ENCODE results near the gene PTPRT. TPM values are rescaled to one million over a fixed set of nuclear protein-coding genes. Genes with fewer than 3 reads are reported as not detected.
"Not testable (repeated sequence)": the region's sequence is repeated elsewhere in the genome, so short reads cannot be mapped to it uniquely, and the experiment has no call there.

Gene PTPRT
- total RNA-seq, 1 experiment from 2014 or later = 0.20 TPM

DNA sequence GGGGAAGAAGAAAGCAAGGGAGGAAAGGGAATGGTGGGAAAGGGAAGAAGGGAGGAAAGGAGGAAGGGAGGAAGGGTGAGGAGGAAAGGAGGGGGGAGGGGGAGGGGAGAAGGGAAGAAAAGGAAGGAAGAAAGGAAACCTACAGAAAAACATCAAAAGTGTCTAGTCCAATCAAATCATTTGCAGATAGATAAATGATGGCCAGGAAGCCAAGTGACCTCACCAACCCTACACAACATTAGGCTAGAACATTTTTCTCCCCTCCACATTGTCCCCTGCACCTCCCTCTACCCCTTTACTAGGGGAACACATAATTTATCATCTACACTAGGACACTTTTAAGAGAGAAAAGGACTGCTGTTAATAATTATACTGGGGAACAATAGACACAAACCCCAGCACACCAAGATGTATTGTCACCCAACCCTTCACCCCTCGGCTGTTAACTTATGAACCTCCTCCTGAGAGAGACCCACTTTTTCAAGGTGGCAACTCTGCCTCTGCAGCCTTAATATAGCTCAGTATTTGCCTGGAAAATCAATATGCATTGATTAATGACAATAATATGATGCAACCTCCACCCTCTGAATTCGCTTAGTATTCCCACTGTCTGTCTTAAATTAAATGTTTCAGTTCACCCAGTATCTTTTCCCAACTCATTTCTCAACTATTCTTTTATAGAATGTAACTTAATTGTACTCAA lies 231.2 kb downstream of the PTPRT start:
- in situ Hi-C loops (cut with HindIII; ENCODE audit: low pct_unique_long_range_greater_than_20kb, low sequenced_read_pairs) = no loop called here
- no peak for DNase-seq (ENCODE audit: low read depth)

- in situ Hi-C loops (cut with HindIII; ENCODE audit: low pct_unique_long_range_greater_than_20kb, low sequenced_read_pairs) = no loop called here
- no peak for DNase-seq (ENCODE audit: low read depth)
Observed at GRCh38 chr20:42957704-42958095, 232.0 kb downstream of the PTPRT start.

DNA sequence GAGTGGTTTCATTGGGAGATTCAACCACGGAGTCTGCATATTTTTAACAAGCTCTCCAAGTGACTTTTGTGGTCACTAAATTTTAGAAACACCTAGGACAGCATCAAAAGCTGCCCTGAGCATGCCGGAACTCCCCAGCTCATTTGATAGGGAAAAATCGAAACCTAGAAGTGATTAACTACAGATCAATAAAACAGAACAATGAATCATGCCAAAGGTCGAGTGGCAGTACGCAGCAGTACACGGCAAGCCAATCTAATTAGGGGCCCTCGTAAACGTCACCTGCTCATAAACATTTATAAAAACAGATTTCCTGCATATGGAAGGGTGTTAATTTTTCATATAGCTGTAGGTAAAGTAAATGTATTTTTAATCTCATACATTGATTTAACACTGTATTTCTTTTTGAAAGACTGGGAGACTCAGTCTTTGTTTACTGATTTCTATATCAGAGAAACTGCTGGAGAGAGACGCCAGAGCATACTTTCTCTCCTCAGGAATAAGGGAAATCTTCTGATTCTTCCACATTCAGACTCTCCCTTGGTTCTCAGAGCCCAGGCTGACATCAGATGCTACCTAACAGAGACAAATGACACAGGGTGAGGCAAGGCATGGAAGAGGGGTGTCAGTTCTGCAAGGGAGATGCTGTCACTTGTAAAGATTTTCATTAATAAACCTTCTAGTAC lies 232.5 kb downstream of the PTPRT start:
- DNase-seq (ENCODE audit: low read depth) = no peak
- in situ Hi-C loops (cut with HindIII; ENCODE audit: low pct_unique_long_range_greater_than_20kb, low sequenced_read_pairs) = no loop called here

GRCh38 chr20:42955713-42956112 lies 234.0 kb downstream of the PTPRT start:
- in situ Hi-C loops (cut with HindIII; ENCODE audit: low pct_unique_long_range_greater_than_20kb, low sequenced_read_pairs) = no loop called here
- DNase-seq (ENCODE audit: low read depth) = no peak

- in situ Hi-C loops (cut with HindIII; ENCODE audit: low pct_unique_long_range_greater_than_20kb, low sequenced_read_pairs) = no loop called here
- DNase-seq (ENCODE audit: low read depth) = no peak
Observed at GRCh38 chr20:42954951-42955350, 234.8 kb downstream of the PTPRT start.

DNA sequence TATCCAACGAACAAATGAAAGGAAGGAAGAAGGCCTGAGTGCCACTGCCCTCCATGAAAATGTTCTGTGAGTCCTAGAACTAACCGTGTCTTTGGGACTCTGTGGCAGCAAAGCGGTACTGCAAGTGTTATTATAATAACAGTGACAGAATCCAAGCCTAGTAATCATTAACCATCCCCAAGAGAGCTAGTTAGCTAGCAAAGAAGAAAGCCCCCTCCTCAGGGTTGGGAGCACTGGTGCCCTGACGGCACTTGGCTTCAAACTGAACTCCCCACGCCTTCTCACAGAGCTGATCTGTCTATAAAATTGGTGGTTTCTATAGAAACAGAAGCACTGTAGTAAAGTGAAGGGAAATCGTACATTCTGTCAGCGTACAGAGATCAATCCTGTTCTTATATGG lies 239.8 kb downstream of the PTPRT start:
- in situ Hi-C loops (cut with HindIII; ENCODE audit: low pct_unique_long_range_greater_than_20kb, low sequenced_read_pairs) = no loop called here
- DNase-seq (ENCODE audit: low read depth) = no peak

- in situ Hi-C loops (cut with HindIII; ENCODE audit: low pct_unique_long_range_greater_than_20kb, low sequenced_read_pairs) = no loop called here
Observed at GRCh38 chr20:42945234-42945994, 244.3 kb downstream of the PTPRT start.

DNA sequence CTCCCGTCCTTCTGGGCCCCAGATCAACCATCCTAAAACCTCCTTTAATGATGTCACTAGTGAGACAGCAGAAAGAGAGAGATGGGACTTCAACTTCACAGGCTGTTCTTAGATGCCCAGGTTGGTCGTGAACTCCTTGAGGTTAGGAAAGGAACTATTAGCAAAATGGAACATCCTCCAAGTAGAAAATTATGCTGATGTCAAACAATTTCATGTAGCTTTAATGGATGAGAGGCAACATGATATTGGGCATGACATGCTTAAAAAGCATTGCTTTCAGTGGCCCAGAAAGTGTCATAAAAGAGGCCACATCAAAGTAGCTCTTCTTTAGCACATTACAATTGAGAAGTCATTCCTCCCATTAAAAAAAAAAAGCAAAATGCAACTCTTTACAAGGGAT lies 248.1 kb downstream of the PTPRT start:
- in situ Hi-C loops (cut with HindIII; ENCODE audit: low pct_unique_long_range_greater_than_20kb, low sequenced_read_pairs) = no loop called here
- no peak for DNase-seq (ENCODE audit: low read depth)

More at GRCh38 chr20:42945234-42945994, 244.3 kb downstream of the PTPRT start:
- no peak for DNase-seq (ENCODE audit: low read depth)

- no peak for DNase-seq (ENCODE audit: low read depth)
- in situ Hi-C loops (cut with HindIII; ENCODE audit: low pct_unique_long_range_greater_than_20kb, low sequenced_read_pairs) = no loop called here
Observed at GRCh38 chr20:42938441-42939205, 251.1 kb downstream of the PTPRT start.

- in situ Hi-C loops (cut with HindIII; ENCODE audit: low pct_unique_long_range_greater_than_20kb, low sequenced_read_pairs) = no loop called here
- no peak for DNase-seq (ENCODE audit: low read depth)
Observed at GRCh38 chr20:42936482-42936881, 253.2 kb downstream of the PTPRT start.

DNA sequence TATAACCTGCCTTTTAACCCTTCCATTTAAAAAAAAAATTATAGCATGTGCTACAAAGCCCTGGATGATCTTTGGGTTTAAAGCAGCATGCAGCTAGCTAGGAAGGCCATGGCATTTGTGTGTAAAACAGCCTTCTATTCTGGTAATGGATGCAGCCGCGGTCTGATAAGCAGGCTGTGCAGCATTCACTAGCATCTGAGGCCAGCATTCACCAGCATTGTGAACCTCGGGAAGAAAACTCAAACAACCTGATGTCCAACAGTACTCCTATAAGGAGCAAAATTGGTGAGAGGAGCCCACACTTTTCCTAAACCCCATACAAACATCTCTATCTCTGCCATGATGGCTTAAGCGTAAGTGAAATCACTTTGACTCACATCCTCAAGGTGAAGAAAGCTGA lies 265.5 kb downstream of the PTPRT start:
- no peak for DNase-seq (ENCODE audit: low read depth)
- in situ Hi-C loops (cut with HindIII; ENCODE audit: low pct_unique_long_range_greater_than_20kb, low sequenced_read_pairs) = no loop called here

DNA sequence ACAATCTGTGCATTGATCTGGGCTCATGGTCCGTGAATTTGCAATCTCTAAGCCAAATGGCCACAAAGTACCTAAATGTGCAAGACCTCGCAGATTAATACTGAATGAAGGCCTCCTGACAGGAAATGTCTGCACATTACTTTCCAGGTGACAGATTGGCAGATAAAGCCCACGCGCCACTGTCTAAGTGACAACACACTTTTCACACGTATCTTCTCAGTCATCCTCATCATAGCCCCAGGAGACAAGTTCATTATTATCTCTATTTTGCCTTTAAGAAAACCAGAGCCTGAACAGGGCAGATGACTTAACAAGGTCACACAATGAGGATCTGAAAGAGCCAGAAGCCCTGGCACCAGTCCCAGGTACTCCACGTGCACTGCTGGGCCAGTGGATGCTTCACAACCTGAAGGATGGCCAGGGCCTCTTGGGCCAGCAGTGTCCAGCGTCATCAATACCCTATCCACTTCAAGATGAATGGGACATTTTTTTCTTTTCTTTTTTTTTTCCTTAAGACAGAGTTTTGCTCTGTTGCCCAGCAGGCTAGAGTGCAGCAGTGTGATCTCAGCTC lies 266.3 kb downstream of the PTPRT start:
- DNase-seq (ENCODE audit: low read depth) = no peak
- in situ Hi-C loops (cut with HindIII; ENCODE audit: low pct_unique_long_range_greater_than_20kb, low sequenced_read_pairs) = no loop called here

DNA sequence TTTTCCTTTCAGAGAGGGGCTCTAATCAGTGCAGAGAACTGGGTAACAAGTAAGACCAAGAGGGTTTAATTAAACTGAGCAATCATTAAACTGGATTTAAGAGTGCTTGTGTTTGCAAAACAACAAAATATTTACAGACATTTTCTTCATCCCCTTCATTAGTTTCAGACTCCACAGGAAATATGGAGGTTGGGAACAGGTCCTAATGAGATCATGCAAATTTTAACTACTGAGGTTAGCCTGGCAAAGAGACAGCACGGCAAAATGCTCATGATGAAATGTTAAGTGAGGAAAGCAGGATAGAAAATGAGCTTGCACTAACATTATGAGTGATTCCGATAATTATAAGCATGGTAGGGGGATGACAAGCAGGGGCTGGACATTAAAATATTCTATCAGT lies 268.9 kb downstream of the PTPRT start:
- DNase-seq (ENCODE audit: low read depth) = no peak
- in situ Hi-C loops (cut with HindIII; ENCODE audit: low pct_unique_long_range_greater_than_20kb, low sequenced_read_pairs) = no loop called here

- DNase-seq (ENCODE audit: low read depth) = no peak
- in situ Hi-C loops (cut with HindIII; ENCODE audit: low pct_unique_long_range_greater_than_20kb, low sequenced_read_pairs) = no loop called here
Observed at GRCh38 chr20:42919316-42919715, 270.4 kb downstream of the PTPRT start.

- DNase-seq (ENCODE audit: low read depth) = no peak
- in situ Hi-C loops (cut with HindIII; ENCODE audit: low pct_unique_long_range_greater_than_20kb, low sequenced_read_pairs) = no loop called here
Observed at GRCh38 chr20:42915081-42915480, 274.6 kb downstream of the PTPRT start.

DNA sequence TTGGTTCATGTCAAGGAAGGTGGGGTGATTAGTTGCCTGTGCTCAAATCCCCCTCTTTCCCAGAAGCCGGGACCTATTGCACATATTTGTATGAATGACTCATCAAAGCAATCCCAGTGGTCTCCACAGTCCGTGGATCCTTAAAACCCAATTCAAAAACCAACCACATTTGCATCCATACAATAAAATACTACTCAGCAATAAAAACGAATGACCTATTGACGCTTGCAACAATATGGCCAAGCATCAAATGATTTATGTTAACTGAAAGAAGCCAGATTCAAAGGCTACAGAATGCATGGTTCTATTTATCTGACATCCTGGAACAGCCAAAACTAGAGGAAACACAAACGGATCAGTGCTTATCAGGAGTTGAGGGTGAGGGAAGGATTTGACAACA lies 275.4 kb downstream of the PTPRT start:
- in situ Hi-C loops (cut with HindIII; ENCODE audit: low pct_unique_long_range_greater_than_20kb, low sequenced_read_pairs) = no loop called here
- no peak for DNase-seq (ENCODE audit: low read depth)

DNA sequence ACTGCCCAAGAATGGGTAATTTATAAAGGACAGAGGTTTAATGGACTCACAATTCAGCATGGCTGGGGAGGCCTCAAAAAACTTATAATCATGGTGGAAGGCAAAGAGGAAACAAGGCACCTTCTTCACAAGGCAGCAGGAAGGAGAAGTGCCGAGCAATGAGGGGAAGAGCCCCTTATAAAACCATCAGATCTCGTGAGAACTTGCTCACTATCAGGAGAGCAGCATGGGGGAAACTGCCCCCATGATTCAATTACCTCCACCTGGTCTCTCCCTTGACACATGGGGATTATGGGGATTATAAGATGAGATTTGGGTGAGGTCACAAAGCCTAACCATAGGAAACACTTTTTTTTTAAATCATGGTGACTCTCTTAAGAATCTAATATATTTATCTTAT lies 278.9 kb downstream of the PTPRT start:
- DNase-seq (ENCODE audit: low read depth); in situ Hi-C loops (cut with HindIII; ENCODE audit: low pct_unique_long_range_greater_than_20kb, low sequenced_read_pairs): not testable (repeated sequence)

GRCh38 chr20:42907730-42908129 lies 282.0 kb downstream of the PTPRT start:
- in situ Hi-C loops (cut with HindIII; ENCODE audit: low pct_unique_long_range_greater_than_20kb, low sequenced_read_pairs) = no loop called here
- no peak for DNase-seq (ENCODE audit: low read depth)
